Epithelial cell of proximal tubule (primary cell): ENCODE measurements around the gene SCUBE2. TPM values are rescaled to one million over a fixed set of nuclear protein-coding genes. Genes with fewer than 3 reads are reported as not detected.
A peak's percentile ranks its signal among the peaks of the same experiment; 100 is the strongest.

Experiments used
- DNase-seq: peaks from one replicate; pipeline ENCODE4 v3.0.0-alpha.2; 2011; ENCODE audit warnings: low read depth
- H3K4me3 ChIP-seq: 2 replicates; pipeline ENCODE4 v1.5.1; 2011; ENCODE audit warnings: low read depth, mild to moderate bottlenecking, low read length
- total RNA-seq: library from RNA; depleted of rRNA; stranded (reverse); fragments of >200 nt; gene quantifications from 2 replicates; pipeline ENCODE4 v1.2.3, GENCODE V29; 2015
- TF ChIP-seq, protein P1 (sequence below): conservative IDR thresholded peaks from 2 replicates; pipeline ENCODE4 v1.5.1; 2012; ENCODE audit warnings: low read depth, mild to moderate bottlenecking, low read length

Gene SCUBE2
- 0.17 and 0.43 TPM in 2 replicates for total RNA-seq

DNA sequence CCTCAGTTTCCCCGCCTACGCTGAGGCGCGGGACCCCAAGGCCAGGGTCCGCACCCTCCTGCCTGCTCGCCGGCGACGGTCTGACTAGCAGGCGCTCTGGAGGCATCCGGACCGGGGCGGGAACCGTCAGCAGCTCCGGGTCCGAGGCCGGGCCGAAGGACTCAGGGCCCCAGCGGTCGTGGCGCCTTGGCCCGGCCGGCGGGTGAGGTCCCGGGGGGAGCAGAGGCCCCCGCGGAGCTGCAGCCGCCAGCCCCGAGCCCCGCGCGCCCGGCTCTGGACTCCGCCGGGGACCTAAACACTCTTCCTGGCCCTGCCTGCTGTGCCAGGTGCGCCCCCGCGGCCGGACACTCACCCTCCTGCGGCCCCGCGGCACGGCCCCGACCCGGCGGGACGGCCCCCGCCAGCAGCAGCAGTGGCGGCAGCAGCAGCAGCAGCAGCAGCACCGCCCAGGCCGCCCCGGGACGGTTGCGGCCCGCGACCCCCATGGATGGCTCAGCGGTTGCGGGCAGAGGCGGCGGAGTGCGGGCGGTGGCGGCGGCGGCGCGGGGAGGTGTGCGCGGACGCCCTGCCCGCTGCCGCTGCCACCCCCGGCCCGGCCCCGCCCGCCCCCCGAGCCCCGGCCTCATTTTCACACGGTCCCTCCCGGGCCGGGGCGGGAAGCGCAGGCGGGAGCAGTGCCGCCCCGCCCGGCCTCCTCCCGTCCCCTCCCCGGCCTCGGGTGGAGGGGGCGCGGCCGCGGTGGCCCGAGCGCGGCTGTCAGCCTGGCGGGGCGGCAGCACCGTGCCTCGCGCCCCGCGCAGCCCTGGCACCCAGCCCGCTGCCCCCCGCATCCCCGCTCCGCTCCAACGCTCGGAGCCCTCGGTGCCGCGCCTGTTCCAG lies at the start of gene SCUBE2:
SCUBE2 (minus strand) TSS at position 556 of the 879 bp plus-strand sequence; CDS start at position 485, 71 bp downstream.
- DNase-seq, result no peak
- H3K4me3 ChIP-seq, result peak within 1 kb of the TSS; percentile 39
- TF ChIP-seq, protein P1, sequence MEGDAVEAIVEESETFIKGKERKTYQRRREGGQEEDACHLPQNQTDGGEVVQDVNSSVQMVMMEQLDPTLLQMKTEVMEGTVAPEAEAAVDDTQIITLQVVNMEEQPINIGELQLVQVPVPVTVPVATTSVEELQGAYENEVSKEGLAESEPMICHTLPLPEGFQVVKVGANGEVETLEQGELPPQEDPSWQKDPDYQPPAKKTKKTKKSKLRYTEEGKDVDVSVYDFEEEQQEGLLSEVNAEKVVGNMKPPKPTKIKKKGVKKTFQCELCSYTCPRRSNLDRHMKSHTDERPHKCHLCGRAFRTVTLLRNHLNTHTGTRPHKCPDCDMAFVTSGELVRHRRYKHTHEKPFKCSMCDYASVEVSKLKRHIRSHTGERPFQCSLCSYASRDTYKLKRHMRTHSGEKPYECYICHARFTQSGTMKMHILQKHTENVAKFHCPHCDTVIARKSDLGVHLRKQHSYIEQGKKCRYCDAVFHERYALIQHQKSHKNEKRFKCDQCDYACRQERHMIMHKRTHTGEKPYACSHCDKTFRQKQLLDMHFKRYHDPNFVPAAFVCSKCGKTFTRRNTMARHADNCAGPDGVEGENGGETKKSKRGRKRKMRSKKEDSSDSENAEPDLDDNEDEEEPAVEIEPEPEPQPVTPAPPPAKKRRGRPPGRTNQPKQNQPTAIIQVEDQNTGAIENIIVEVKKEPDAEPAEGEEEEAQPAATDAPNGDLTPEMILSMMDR, result no peak

DNA sequence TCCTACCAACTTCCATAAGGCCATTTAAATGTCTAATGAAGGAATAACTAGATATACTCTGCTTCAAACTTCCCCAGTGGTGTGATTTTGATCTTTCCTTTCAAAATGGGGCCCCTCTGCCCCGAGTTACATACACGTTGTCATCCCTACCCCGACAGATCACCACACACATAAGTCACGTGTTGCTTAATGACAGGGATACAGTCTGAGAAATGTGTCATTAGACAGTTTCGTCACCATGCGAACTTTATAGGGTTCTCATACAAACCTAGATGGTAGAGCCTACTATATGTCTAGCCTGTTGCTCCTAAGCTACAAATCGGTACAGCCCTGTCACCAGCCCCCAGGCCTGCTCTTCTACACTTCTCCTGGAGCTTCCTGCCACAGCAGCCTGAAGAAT lies 49.8 kb upstream of the SCUBE2 start:
- no peak overlapping the region for H3K4me3 ChIP-seq
- TF ChIP-seq, protein P1, result no peak
- no peak for DNase-seq

DNA sequence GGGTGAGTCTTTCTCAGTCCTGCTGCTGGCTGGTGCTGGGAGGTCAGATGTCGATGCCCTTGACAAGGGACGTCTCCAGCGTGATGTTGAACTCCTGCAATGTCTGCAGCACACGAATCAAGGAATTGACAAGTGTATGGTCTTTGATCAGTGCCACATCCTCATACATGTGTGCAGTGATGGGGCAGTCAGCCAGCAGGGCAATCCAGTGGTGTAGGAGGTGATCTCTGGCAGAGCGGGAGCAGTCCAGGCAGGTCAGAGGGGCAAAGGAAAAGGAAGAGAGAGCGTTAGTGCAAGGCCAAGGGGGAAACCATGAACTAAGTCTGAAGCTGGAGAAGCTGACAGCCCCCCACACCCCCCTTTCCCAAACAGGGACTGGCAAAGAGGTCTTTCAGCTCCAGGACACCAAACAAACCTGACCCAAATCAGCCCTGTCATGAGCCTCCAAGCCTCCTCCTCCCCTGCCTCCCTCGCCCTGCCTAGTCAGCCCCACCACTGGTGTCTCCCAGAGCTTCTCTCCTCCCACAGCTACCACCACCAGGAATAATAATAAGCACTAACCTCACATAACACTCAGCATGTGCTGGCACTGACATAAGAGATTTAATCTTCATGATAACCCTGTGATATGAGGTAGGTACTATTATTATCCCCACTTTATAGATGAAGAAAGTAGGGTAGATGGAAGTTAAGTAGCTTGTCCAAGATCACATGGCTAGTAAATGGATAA lies 48.4 kb upstream of the SCUBE2 start:
- no peak overlapping the region for H3K4me3 ChIP-seq
- TF ChIP-seq, protein P1, result no peak
- DNase-seq, result no peak

DNA sequence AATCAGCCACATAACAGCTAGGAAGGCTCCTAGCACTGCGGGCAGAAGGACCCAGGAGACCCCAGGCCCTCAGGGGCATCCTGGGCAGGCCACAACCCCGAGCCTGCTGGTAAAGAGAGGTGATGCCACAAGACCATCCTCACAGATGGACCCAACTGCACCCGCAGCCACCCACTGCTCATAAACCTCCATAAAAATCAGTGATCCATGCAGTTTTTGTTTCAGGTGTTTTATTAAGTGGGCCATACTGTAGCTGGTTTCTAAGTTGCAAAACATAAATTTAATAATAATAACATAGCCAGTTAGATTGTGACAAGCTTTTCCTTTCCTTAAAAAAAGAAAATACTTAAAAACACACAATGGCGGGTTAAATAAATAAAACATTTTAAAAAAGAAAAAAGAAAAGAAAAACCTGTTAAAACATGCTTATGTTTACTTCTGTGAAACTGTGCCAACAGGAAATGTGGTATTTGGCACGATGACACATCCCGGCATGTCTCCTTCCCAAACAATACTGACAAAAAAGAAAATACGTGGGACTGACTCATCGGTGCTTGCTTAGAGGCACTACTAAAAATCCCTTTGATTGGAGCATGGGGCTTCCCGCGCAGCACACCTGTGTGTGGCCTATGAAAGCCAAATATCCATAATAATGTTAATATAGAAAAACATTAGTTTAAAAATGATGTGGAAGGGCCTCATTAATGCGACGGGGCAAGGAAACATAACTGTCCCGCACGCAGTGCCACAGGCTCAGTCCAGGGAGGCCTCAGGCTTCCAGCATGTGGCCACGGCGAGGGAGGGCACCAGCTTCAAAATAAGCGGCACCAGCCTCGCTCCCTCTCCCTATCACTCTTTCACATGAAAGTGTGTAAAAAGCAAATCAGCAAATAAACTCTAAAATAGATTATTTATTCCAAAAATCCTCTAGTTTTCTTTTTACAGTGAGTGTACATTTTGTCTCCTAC lies 47.5 kb upstream of the SCUBE2 start:
- no peak overlapping the region for H3K4me3 ChIP-seq
- peak; percentile 62 for DNase-seq
- TF ChIP-seq, protein P1, result no peak

DNA sequence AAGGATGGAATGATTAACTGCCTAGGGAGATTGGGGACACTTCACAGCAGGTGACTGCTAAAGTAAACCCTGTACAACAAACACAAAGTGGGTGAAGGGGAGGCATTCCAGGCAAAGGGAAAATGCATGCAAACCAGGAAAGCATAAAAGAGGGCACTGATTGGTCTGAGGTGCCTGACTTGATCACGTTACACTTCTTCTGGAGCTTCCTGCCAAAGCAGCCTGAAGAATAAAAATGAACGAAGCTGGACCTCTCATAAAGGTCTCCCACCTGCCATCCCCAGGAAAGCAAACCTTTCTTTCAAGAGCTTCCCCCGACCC lies 46.7 kb upstream of the SCUBE2 start:
- TF ChIP-seq, protein P1, result no peak
- DNase-seq, result no peak
- no peak overlapping the region for H3K4me3 ChIP-seq

DNA sequence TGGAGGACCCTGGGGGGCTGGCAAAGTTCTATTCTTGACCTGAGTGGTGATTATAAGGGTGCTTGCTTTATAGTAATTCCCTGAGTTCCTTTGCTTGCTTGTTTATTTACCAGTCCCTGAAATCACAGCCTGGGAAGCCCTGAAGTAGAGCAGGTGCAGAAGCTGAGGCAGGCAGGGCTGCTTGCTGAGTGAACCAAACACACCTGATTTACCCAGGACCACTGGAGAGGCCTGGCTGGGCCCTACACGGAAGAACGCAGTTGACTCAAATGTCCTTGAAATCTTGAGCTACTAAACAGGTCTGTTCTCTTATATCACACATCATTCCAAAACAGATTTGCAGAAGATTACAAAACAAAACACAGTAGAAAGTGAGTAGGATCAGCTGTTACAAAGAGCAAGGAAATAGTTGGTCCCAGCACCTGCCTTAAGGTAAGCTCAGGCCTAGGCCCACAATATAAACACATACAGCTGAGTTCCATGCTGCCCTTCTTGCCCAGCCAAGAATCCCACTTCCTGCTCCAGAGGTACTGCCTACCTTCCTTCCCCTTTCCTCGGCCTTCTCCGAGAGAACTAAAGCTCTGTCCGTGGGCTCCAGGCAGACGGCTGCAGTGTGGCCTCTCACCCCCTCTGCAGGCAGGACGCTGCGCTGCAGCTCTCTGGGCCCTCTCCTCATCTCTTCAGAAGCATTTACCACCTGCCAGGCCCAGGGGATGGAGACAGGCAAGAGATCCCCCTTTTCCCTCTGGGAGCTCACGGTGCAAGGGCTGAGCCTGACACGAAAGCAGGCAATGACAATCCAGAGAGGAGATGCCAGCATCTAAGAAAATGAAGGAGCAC lies 46.1 kb upstream of the SCUBE2 start:
- H3K4me3 ChIP-seq, result no peak overlapping the region
- TF ChIP-seq, protein P1, result peak; percentile 98
- DNase-seq, result no peak
